ENCODE data around the gene LDHD. TPM values are rescaled to one million over a fixed set of nuclear protein-coding genes. Genes with fewer than 3 reads are reported as not detected.

LDHD gene
- total RNA-seq, 1 donor from 2014 or later: not detected

DNA sequence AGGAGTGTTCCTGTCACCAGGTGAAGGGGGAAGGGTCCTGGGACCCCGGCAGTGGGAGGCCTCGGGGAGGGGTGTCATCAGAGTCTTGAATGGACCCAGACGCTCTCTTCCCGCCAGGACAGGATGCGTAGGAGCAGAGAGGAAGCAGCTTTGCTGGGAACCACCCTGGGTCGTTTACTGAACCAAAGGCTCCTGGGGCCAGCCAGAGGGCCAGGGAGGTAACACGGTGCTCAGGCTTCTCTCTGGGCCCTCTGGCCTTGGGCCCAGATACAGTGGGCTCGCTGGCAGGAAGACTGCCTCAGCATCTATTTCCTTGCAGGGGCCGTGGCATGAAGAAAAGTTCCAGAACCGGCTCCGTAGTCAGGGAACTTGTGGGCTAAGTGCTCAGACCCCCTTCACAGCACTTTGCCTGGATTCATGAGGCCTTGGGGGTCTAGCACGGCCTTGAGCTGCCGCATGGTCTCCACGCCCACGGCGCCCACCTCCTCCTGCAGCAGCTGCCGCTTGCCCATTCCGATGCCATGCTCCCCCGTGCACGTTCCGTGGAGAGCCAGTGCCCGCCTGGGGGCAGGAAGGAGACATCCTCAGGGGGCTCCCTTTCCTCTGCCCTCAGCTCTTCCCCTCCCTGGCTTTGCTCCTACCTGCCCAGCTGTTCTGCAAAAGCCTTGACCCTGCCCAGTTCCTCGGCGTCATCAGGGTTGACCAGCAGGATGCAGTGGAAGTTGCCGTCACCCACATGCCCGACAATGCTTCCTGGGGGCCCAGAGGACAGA is 4.4 kb downstream of the LDHD start:
- Mint-ChIP-seq H3K36me3 (ENCODE audit: low read depth) (no peaks in the 10 kb centered on the region), H3K4me1 (peaks cover 37% of the 10 kb centered on the region), H3K27me3 (peaks cover 49% of the 10 kb centered on the region), H3K4me3 (no peak overlapping the region), H3K27ac (no peak overlapping the region), H3K9me3 (no peaks in the 10 kb centered on the region)
- intact Hi-C loops (cut with micrococcal nuclease): loop anchor here (1.0 to 5.0 kb wide), 6 partner anchors 37 to 403 kb away; partner anchors contain the start of gene ZFP1
- TF ChIP-seq CTCF (IDR thresholded peaks at IDR 0.05): no peak
- CTCF ChIA-PET: interaction anchor here (0.9 to 4.9 kb wide), 15 partner anchors 9 to 299 kb away, joined by 3 to 81 read pairs (median 5); partner anchors contain the start of genes WDR59 and ZNRF1
- no peak for DNase-seq
- ATAC-seq (ENCODE audit: low read depth): no peak
- POLR2A ChIA-PET: interaction anchor here (0.8 to 4.2 kb wide), 3 partner anchors 37 to 127 kb away, joined by 3 to 25 read pairs (median 5); partner anchors contain the start of genes WDR59 and ZNRF1

- Mint-ChIP-seq H3K27ac (no peak overlapping the region), H3K4me3 (no peak overlapping the region), H3K9me3 (no peaks in the 10 kb centered on the region), H3K27me3 (peaks cover 51% of the 10 kb centered on the region), H3K4me1 (peaks cover 37% of the 10 kb centered on the region), H3K36me3 (ENCODE audit: low read depth) (no peaks in the 10 kb centered on the region)
- peak; percentile 8 for ATAC-seq (ENCODE audit: low read depth)
- no peak for DNase-seq
- no peak for TF ChIP-seq CTCF (IDR thresholded peaks at IDR 0.05)
- intact Hi-C loops (cut with micrococcal nuclease): loop anchor here (1.0 to 5.0 kb wide), 6 partner anchors 36 to 402 kb away; partner anchors contain the start of gene ZFP1
- CTCF ChIA-PET: interaction anchor here (0.8 to 4.9 kb wide), 20 partner anchors 9 to 537 kb away, joined by 3 to 81 read pairs (median 4); partner anchors contain the start of genes WDR59 and ZNRF1
- POLR2A ChIA-PET: interaction anchor here (0.6 to 4.2 kb wide), 5 partner anchors 30 to 127 kb away, joined by 3 to 25 read pairs (median 5); partner anchors contain the start of genes WDR59 and ZNRF1
These were observed 5.1 kb downstream of the LDHD start for GRCh38 chr16:75111514-75111940.

DNA sequence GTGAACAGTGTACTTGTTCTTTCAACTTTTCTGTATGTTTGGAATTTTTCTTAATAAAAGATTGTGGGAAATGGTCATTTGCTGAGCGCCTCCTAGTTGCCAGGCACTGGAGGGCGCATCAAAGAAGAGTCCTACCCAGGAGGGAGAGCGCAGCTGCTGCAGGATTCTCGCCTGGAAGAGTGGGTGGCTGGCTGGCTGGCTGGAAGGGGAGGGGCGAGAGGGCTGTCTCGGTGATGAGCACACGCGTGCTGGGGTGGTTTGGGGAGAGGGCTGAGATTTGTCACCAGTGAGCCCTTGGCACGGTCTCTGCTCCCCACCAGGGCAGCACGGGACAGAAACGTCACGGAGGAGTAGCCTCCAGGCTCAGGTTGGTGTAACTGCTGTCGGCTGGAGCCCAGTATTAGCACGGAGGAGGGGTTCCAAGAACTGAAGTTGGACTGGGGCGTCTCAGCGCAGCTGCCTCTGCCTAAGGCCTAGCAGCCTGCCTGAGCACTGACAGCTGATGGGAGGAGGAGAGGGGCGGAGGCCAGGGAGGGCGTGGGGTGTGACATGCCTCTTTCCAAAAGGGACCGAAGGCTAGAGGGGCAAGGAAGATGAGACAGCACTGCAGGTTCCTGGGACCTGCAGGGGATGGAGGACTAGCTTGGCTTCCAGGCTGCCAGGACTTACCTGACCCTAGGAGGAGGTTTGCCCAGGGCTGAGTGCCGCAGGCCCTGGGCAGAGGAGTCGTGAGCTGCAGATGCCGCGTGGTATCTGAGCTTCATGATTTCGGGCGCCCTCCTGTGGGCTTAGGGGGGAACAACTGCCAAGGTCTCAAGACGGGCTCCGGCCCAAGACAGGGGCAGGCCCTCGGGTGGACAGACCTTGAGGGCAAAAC is 5.7 kb downstream of the LDHD start:
- H3K4me1 Mint-ChIP-seq: peaks cover 41% of the 10 kb centered on the region
- DNase-seq (peak; percentile 73), ATAC-seq (ENCODE audit: low read depth) (peak; percentile 90)
- peak overlapping the region; percentile 30 for H3K27ac Mint-ChIP-seq
- no peak for TF ChIP-seq CTCF (IDR thresholded peaks at IDR 0.05)
- POLR2A ChIA-PET: interaction anchor here (0.6 to 4.2 kb wide), 5 partner anchors 30 to 126 kb away, joined by 3 to 25 read pairs (median 5); partner anchors contain the start of genes WDR59 and ZNRF1
- peaks cover 57% of the 10 kb centered on the region for H3K27me3 Mint-ChIP-seq
- H3K9me3 Mint-ChIP-seq: no peaks in the 10 kb centered on the region
- no peaks in the 10 kb centered on the region for H3K36me3 Mint-ChIP-seq (ENCODE audit: low read depth)
- CTCF ChIA-PET: interaction anchor here (0.6 to 4.9 kb wide), 23 partner anchors 8 to 537 kb away, joined by 3 to 81 read pairs (median 4); partner anchors contain the start of genes WDR59 and ZNRF1
- intact Hi-C loops (cut with micrococcal nuclease): loop anchor here (1.0 to 5.0 kb wide), 6 partner anchors 36 to 402 kb away; partner anchors contain the start of gene ZFP1
- peak overlapping the region; percentile 54 for H3K4me3 Mint-ChIP-seq

DNA sequence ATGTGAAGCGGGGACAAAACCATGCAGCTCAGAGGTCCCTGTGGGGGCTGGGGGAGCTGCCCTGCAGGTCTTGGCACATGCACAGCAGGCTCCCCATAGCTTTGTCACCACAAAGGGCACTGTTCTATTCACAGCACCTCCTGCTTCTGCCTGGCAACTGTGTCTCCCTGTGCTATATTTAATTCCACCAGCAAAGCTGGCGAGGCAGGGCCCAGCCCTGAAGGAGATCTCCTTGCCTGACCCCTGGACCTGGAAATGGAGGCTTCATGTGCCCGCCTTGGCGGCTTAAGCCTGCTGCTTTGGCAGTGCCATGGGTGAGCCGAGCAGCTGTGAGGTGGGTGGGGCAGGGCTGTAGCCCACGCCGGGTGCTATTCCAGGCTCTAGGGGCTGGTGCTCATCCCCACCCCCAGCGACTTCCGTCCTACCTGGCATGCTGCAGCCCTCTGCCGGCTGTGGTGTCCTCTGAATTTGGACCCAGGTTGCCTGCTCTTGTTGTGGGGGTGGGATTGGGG is 6.8 kb downstream of the LDHD start:
- Mint-ChIP-seq H3K27ac (no peak overlapping the region), H3K9me3 (no peaks in the 10 kb centered on the region), H3K4me1 (peaks cover 47% of the 10 kb centered on the region), H3K27me3 (peaks cover 58% of the 10 kb centered on the region), H3K4me3 (no peak overlapping the region), H3K36me3 (ENCODE audit: low read depth) (no peaks in the 10 kb centered on the region)
- CTCF ChIA-PET: interaction anchor here (0.8 to 4.9 kb wide), 6 partner anchors 10 to 125 kb away, joined by 3 to 81 read pairs (median 4); partner anchors contain the start of genes WDR59 and ZNRF1
- intact Hi-C loops (cut with micrococcal nuclease): loop anchor here (1.0 to 5.0 kb wide), 3 partner anchors 39 to 227 kb away; partner anchors contain the start of gene ZFP1
- ATAC-seq (ENCODE audit: low read depth) (no peak), DNase-seq (no peak)
- POLR2A ChIA-PET: interaction anchor here (0.6 to 4.2 kb wide), 5 partner anchors 35 to 528 kb away, joined by 4 to 25 read pairs (median 7); partner anchors contain the start of genes WDR59 and ZNRF1
- no peak for TF ChIP-seq CTCF (IDR thresholded peaks at IDR 0.05)
